OCI-LY3 (cell line): ENCODE results near the gene HOXC13.

Experiments
- H2AFZ ChIP-seq: fragments of 200-600, 300-600 bp; shearing (Covaris generic); 2 replicates; pipeline ENCODE4 v1.6.0; 2014; ENCODE audit warnings: antibody characterized with exemption, low read depth, low read length
- H3K27ac ChIP-seq: fragments of 200-600, 300-600 bp; sonication (generic); 2 replicates; pipeline ENCODE4 v1.5.1; 2014; ENCODE audit warnings: mild to moderate bottlenecking, low read length, moderate library complexity, mixed read lengths
- H3K27me3 ChIP-seq: fragments of 200-600, 300-600 bp; sonication (generic); 2 replicates; pipeline ENCODE4 v1.6.1; 2014; ENCODE audit warnings: low read depth, low read length, mixed read lengths
- H3K36me3 ChIP-seq: fragments of 200-600, 300-600 bp; sonication (generic); replicated peaks from 2 replicates; pipeline ENCODE3; 2014; ENCODE audit warnings: low read depth, low read length, mixed read lengths
- H3K4me1 ChIP-seq: fragments of 300-600, 200-600 bp; sonication (generic); 2 replicates; pipeline ENCODE4 v1.6.1; 2014; ENCODE audit warnings: low read length, mixed read lengths
- H3K4me2 ChIP-seq: fragments of 200-600, 300-600 bp; sonication (generic); 2 replicates; pipeline ENCODE4 v1.6.1; 2014; ENCODE audit warnings: low read length, mixed read lengths
- H3K4me3 ChIP-seq: fragments of 300-600, 200-600 bp; sonication (generic); 2 replicates; pipeline ENCODE4 v1.5.1; 2014; ENCODE audit warnings: antibody characterized with exemption, mild to moderate bottlenecking, low read length, moderate library complexity
- H3K79me2 ChIP-seq: fragments of 300-600, 200-600 bp; shearing (Covaris generic); 2 replicates; pipeline ENCODE4 v1.6.1; 2014; ENCODE audit warnings: mild to moderate bottlenecking, low read length, mixed read lengths
- H3K9ac ChIP-seq: fragments of 300-600, 200-600 bp; shearing (Covaris generic); 2 replicates; pipeline ENCODE4 v1.6.0; 2014; ENCODE audit warnings: mild to moderate bottlenecking, low read length, moderate library complexity
- H3K9me3 ChIP-seq: fragments of 200-600, 300-600 bp; shearing (Covaris generic); 2 replicates; pipeline ENCODE4 v1.6.1; 2014; ENCODE audit warnings: low read length, mixed read lengths; ENCODE audit not compliant: insufficient read depth
- H4K20me1 ChIP-seq: fragments of 200-600, 300-600 bp; sonication (generic); 2 replicates; pipeline ENCODE4 v1.6.1; 2016; ENCODE audit warnings: low read length, mixed read lengths; ENCODE audit not compliant: insufficient read depth
- EZH2phosphoT487 ChIP-seq: fragments of 200-600 bp; shearing (Covaris generic); IDR thresholded peaks from 2 replicates; pipeline ENCODE4 v1.6.1; 2018; ENCODE audit warnings: antibody characterized with exemption, mixed run types, low read depth
- TF ChIP-seq, protein P1 (sequence below): fragments of 200-600, 300-600 bp; sonication (generic); IDR thresholded peaks from 2 replicates; pipeline ENCODE4 v1.5.1; 2014; ENCODE audit warnings: antibody characterized with exemption, low read length, low read depth

HOXC13 gene, protein sequence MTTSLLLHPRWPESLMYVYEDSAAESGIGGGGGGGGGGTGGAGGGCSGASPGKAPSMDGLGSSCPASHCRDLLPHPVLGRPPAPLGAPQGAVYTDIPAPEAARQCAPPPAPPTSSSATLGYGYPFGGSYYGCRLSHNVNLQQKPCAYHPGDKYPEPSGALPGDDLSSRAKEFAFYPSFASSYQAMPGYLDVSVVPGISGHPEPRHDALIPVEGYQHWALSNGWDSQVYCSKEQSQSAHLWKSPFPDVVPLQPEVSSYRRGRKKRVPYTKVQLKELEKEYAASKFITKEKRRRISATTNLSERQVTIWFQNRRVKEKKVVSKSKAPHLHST

DNA sequence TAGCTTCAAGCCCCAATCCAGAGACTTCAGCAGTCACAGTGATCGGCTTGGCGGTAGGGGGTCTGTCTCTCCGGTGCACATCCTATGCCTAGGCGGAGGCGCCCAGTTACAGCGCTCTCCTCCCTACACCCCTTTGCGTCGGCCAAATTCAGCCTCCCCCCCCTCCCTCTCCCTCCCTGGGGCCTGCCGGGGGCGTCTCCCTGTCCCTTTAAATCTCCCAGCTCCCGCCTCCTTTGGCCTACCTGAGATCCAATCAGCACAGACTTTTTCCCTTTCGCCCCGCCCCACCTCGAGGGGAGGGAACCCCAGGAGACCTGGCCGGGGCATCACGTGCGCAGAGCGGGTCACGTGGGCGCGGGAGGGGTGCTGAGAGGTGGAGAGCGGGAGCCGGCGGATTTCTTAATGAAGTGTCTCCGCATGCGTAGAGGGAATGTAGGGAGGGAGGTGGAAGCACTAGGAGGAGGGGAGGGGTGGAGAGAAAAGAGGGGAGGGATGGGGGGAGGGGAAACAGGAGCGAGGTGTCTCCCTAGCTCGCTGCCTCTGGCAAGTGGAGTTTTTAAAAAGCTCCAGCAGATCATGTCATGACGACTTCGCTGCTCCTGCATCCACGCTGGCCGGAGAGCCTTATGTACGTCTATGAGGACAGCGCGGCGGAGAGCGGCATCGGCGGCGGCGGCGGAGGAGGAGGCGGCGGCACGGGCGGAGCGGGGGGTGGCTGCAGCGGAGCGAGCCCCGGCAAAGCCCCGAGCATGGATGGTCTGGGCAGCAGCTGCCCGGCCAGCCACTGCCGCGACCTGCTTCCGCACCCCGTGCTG is at the start of gene HOXC13:
Gene HOXC13, plus strand, starts transcription at position 506 of the 815 bp plus-strand sequence. Its CDS starts 76 bp downstream, at position 582.
- no peak within 1 kb of the TSS for H3K27ac ChIP-seq
- H3K4me3 ChIP-seq = no peak within 1 kb of the TSS
- peaks cover 20% of the 10 kb centered on the region for H3K27me3 ChIP-seq
- H3K4me2 ChIP-seq = no peak within 1 kb of the TSS
- no peaks in the 10 kb centered on the region for H3K36me3 ChIP-seq
- no peak within 1 kb of the TSS for H3K9ac ChIP-seq
- no peaks in the 10 kb centered on the region for H3K79me2 ChIP-seq
- no peaks in the 10 kb centered on the region for H4K20me1 ChIP-seq
- no peaks in the 10 kb centered on the region for H3K9me3 ChIP-seq
- no peak within 1 kb of the TSS for H2AFZ ChIP-seq
- TF ChIP-seq, protein P1, sequence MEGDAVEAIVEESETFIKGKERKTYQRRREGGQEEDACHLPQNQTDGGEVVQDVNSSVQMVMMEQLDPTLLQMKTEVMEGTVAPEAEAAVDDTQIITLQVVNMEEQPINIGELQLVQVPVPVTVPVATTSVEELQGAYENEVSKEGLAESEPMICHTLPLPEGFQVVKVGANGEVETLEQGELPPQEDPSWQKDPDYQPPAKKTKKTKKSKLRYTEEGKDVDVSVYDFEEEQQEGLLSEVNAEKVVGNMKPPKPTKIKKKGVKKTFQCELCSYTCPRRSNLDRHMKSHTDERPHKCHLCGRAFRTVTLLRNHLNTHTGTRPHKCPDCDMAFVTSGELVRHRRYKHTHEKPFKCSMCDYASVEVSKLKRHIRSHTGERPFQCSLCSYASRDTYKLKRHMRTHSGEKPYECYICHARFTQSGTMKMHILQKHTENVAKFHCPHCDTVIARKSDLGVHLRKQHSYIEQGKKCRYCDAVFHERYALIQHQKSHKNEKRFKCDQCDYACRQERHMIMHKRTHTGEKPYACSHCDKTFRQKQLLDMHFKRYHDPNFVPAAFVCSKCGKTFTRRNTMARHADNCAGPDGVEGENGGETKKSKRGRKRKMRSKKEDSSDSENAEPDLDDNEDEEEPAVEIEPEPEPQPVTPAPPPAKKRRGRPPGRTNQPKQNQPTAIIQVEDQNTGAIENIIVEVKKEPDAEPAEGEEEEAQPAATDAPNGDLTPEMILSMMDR = no peak
- no peak for TF ChIP-seq EZH2phosphoT487
- H3K4me1 ChIP-seq = no peaks in the 10 kb centered on the region

DNA sequence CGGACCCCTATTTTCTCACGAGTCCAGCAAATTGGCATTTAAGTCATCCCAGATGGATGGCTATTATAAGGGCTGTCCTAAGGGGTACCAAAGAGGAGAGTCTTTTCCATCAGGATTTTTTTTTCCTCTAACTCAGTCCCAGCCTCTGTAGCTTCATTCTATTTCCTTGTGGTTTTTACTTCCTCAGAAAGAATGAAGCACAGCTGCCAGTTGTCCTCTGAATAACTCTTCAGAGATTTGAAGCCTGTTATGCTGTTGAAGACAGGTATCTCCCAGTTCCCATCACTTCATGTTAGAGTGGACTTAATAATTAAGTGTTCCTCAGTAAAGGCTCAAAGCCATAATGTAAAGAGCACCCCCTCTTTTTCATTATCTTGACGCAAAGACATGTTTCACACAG is 48.5 kb upstream of the HOXC13 start:
- H3K27ac ChIP-seq = no peak overlapping the region
- H3K9me3 ChIP-seq = no peaks in the 10 kb centered on the region
- no peaks in the 10 kb centered on the region for H3K79me2 ChIP-seq
- H2AFZ ChIP-seq = no peak overlapping the region
- H3K4me3 ChIP-seq = no peak overlapping the region
- H3K27me3 ChIP-seq = peaks cover 37% of the 10 kb centered on the region
- no peaks in the 10 kb centered on the region for H4K20me1 ChIP-seq
- peaks cover 6% of the 10 kb centered on the region; the same call in 1 of the 2 replicates for H3K4me1 ChIP-seq
- no peak overlapping the region for H3K4me2 ChIP-seq
- no peak overlapping the region for H3K9ac ChIP-seq
- H3K36me3 ChIP-seq = no peaks in the 10 kb centered on the region
- TF ChIP-seq EZH2phosphoT487 = no peak
- TF ChIP-seq, protein P1 = no peak

DNA sequence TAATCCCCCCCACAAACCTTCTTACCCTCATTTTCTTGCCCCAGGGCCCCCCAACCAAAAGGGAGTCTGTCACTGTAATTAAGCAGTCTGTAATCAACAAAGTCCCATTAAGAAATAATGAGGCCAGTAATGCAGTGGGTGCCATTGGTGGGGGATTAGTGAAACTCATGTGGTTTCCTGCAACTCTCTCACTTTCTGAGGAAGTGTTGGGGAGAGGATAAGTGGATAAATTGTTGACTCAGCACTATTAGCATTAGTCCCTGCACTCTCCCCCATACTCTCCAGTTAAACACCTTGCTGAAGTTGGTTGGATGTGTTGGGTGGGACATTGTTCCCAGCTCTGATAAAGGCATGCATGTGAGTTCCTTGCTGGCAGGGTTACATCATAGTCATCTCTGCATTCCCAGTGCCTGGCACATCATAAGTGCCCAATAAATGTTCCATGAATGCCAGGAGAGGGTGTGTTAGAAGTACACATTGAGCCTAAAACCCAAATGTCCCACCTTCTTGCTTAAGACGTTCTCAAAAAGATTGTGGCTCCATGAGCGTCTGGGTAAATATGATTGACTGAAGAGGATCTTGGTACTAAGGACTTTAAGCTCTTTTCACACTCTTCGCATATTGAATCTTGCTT is 45.8 kb upstream of the HOXC13 start:
- Histone ChIP-seq H3K4me3 (no peak overlapping the region), H3K36me3 (no peaks in the 10 kb centered on the region), H3K9me3 (no peaks in the 10 kb centered on the region), H3K27me3 (peaks cover 29% of the 10 kb centered on the region), H3K4me1 (peaks cover 14% of the 10 kb centered on the region), H3K79me2 (no peaks in the 10 kb centered on the region), H4K20me1 (no peaks in the 10 kb centered on the region), H3K9ac (no peak overlapping the region), H2AFZ (no peak overlapping the region), H3K4me2 (no peak overlapping the region), H3K27ac (no peak overlapping the region)
- TF ChIP-seq, protein P1 = no peak
- TF ChIP-seq EZH2phosphoT487 = no peak

GRCh38 chr12:53899230-53899629 is 39.4 kb upstream of the HOXC13 start:
- Histone ChIP-seq H3K9ac (no peak overlapping the region), H3K4me3 (no peak overlapping the region), H4K20me1 (no peaks in the 10 kb centered on the region), H3K79me2 (no peaks in the 10 kb centered on the region), H3K4me1 (peaks cover 11% of the 10 kb centered on the region), H3K4me2 (no peak overlapping the region), H3K27me3 (peaks cover 34% of the 10 kb centered on the region), H2AFZ (no peak overlapping the region), H3K27ac (no peak overlapping the region), H3K36me3 (no peaks in the 10 kb centered on the region), H3K9me3 (no peaks in the 10 kb centered on the region)
- TF ChIP-seq, protein P1 = no peak
- no peak for TF ChIP-seq EZH2phosphoT487
